Measurements from ENCODE around the gene PITPNC1.
"Not testable (repeated sequence)": the region's sequence is repeated elsewhere in the genome, so short reads cannot be mapped to it uniquely, and the experiment has no call there.

PITPNC1 gene

DNA sequence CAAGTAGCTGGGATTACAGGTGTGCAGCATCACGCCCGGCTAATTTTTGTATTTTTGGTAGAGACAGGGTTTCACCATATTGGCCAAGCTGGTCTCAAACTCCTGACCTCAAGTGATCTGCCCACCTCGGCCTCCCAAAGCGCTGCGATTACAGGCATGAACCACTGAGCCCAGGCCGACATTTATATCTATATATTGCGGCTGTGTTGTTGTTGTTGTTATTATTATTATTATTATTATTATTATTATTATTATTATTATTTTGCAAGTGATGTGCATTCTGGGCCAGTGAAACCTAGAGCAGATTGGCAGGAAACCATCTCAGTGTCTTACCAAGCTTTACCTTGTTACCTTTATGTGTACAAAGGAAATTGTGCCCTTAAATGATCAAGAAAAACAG is 253.8 kb downstream of the PITPNC1 start:
- FAIRE-seq; DNase-seq (ENCODE audit: extremely low spot score, insufficient read length, low read depth): not testable (repeated sequence)

DNA sequence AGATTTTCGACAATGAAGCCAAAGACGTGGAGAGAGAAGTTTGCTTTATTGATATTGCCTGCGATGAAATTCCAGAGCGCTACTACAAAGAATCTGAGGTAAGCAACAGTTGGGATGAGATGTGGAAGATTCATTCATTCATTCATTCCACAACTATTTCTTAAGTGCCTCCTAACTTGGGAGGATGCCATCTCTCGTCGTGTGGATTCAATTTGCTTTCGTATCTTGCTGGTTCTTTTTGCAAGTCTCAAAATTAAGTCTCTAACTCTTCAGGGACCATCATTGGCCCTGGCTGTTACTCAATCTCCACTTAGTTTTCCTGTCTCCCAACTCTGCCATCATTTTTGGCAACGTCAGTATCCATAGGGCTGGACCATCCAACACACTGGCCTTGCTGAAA is 255.1 kb downstream of the PITPNC1 start:
- DNase-seq (ENCODE audit: extremely low spot score, insufficient read length, low read depth) (no peak), FAIRE-seq (no peak)

DNA sequence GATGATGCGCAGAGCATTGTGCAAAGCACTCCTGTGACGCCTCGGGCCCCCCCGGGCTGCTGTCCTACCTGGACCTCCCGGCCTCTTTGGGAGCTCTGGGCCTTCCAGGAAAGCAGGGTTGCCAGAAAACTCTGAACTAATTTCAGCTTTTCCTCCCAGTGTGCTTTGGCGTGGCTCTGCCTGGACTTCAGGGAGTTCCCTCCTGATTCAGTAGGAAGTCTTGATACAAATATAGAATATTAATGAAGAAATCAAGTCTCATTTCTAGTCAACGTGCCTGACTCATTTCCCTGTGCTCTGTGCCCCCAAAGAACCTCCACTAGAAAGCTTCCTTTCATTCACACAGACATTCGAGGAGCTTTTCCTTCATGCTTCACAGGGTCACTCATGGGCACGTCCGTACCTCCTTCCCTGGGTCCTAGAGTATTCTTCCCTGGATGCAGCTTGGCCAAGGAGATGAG is 256.7 kb downstream of the PITPNC1 start:
- DNase-seq (ENCODE audit: extremely low spot score, insufficient read length, low read depth) (no peak), FAIRE-seq (no peak)

DNA sequence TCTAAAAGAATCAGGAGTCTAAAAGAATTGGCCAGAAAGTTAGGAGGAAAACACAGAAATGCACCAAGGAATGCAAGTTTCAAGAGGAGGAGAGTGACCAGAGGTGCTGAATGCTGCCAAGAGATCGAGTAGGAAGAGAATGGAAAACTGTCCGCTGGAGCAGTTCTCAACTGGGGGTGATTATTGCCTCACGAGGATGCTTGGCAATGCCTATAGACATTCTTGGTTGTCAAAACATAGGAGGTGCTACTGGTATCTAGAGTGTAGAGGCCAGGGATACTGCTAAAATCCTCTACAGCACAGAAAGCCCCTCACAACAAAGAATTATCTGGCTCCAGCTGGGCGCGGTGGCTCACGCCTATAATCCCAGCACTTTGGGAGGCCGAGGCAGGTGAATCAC is 258.6 kb downstream of the PITPNC1 start:
- FAIRE-seq = no peak

DNA sequence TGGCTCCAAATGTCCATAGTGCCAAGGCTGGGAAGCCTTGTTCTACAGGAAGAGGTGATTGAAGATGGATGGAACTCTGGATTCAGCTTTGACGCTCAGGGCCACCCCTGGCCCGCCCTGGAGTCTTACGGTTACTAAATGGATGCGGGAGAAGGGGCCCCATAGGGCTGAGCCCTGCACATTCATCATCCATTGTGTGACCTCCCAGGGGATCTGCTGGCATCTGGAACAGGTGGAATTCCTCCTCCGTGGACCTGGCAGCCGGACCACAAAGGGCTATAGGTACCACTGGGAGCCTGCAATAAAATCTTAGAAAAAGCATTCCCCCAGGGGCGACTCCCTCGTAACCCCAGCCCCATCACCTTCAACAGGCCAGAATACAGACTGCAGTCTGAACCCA is 259.2 kb downstream of the PITPNC1 start:
- no peak for FAIRE-seq
- DNase-seq (ENCODE audit: extremely low spot score, insufficient read length, low read depth) = no peak

More for the DNA sequence above, 258.6 kb downstream of the PITPNC1 start:
- DNase-seq (ENCODE audit: extremely low spot score, insufficient read length, low read depth) = no peak

DNA sequence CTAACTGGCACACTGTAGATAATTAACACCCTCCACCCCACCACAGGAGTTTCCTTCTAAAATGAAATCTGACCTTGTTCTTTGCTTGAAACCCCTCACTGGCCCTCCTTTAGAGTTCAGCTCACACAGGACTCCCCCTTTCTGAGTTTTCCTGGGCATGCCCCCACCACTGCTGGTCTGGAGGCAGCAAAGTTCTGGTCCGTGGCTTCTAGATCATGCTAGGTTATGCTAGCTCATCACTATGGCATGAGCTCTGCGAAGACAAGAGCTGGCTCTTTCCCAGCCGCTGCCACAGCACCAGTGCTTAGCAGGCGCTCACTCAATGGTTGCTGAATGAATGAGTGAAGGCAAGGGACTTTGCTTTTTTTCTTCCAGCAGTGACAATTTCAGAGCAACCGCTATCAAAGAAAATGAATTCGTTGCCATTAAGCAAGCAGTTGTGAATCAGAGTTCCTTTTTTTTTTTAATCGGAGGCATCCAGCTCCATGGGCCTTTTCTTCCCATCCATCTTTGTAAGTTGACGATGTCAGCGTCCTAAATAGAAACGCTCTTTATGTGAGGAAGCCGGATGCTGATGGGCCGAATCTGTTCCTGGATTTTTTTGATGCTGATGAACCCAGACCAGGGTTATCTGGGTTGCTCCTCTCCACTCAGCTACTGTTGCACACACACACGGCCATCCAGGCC is 259.9 kb downstream of the PITPNC1 start:
- FAIRE-seq (no peak), DNase-seq (ENCODE audit: extremely low spot score, insufficient read length, low read depth) (no peak)

DNA sequence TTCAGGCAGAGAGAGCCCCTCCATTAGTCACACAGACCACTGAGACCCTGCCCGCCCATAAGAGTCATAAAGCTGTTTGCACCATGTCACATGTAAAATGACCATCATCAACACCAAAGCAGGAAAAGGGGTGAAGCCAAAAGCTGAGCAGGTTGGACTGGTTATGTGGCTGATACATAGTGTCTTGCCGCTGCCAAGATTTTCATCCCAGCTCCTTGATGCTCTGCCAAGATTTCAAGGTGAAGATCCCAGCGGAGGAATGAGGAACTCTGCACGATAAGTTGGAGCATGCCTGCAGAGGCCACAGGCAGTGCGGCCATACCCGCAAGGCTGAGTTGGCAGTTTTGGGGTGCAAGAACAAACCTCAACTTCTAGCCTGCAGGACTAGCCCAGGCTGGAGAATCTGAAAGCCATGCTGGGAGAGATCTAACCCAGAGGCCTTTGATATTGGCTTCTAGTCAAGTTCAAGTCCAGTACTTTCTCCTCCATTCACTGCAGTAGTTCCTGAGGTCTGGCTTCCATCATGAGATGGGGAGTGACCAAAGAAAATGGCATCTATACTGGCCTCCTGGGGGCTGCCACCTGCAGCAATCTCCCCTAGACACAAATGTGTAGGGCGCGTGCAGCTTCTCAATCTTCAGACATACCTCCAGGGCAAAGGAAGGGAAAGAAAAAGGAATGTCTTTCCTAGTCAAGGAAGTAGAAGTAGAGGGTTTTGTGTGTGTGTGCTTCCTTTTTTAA is 261.0 kb downstream of the PITPNC1 start:
- DNase-seq (ENCODE audit: extremely low spot score, insufficient read length, low read depth) = no peak

DNA sequence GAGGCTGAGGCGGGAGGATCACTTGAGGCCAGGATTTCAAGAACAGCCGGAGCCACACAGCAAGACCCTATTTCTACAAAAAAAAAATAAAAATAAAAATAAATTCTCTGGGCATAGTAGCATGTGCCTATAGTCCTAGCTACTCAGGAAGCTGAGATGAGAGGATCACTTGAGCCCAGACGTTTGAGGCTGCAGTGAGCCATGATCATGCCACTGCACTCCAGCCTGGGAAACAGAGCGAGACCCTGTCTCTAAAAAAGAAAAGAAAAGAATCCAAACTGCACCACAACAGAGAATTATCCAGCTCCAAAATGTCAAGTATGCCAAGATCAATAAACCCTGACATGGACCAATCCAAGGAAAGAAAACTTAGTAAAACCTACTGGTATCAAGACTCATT is 261.8 kb downstream of the PITPNC1 start:
- DNase-seq (ENCODE audit: extremely low spot score, insufficient read length, low read depth) (no peak), FAIRE-seq (no peak)

More for the DNA sequence above, 261.0 kb downstream of the PITPNC1 start:
- FAIRE-seq = no peak

DNA sequence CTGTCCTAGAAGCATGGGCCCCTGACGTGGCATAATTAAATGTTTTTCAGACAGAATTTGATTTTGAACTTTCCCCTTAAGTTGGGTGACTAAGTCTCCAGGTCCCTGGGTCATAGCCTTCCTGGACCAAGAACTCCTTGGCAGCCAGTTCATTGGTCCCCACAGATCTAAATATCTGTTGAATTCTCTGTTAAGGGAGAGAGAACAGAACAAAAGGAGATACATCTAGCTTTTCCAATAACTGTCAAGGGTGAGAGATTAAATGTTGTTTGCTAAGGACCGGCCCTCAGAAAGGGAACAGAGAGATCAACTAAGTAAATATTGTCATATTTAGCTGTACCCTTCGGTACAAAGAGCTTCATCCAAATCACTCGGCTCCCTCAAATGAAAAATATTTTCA is 262.5 kb downstream of the PITPNC1 start:
- FAIRE-seq (no peak), DNase-seq (ENCODE audit: extremely low spot score, insufficient read length, low read depth) (no peak)

DNA sequence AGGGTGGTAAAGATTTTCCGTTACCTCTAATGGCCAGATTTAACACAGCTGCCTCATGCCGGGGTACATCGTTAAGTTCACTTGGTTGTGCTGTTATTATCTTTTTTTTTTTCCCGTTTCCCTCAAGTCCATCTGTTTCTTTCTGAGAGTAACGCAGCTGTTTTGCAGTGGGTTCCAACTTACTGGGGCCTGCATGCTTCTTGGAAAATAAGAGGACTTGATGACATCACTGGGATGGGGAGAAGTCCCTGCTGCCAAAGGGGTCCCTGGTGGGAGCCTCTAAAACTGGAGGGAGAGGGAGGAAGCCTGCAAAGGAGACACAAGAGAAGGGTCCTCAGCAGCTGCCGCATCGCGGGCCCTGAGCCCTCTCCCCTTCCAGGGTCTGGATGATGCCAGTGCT is 262.9 kb downstream of the PITPNC1 start:
- DNase-seq (ENCODE audit: extremely low spot score, insufficient read length, low read depth) = no peak
- no peak for FAIRE-seq

DNA sequence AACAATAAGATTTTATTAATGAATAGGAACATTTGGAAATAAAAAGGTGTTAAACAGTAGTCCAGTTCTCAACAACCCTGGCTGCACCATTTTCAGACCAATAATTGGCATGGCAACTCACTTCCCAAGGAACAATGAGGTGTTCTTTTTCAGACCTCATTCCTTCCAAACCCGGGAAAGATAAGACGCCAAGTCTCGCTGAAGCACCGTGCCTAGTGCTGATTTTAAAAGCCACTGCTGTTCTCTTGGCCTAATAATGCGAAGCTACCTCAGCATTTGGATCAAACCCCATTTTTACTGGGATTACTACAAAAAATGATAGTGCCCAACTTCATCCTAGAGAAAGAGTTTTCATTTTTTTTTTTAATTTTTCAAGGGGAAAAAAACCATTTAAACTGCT is 265.4 kb downstream of the PITPNC1 start:
- no peak for DNase-seq (ENCODE audit: extremely low spot score, insufficient read length, low read depth)
- no peak for FAIRE-seq

DNA sequence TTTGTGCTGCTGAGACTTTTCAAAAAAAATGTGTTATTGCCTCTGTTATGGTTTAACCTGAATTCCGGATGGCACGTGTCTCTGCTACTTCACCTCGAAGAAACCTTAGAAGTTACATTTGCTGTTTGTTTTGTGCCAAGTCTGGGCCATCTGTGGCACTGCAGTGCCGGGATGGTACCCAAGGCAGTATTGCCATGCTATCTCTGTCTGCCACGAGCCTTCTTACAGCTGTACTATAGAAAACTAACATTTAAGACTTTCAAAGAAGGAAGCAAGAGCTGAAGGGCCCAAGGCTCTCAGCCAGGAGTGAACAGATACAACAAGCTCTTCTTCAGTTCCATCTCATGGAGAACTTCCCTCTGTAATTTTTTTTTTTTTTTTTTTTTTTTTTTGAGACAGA is 267.0 kb downstream of the PITPNC1 start:
- FAIRE-seq (no peak), DNase-seq (ENCODE audit: extremely low spot score, insufficient read length, low read depth) (no peak)

DNA sequence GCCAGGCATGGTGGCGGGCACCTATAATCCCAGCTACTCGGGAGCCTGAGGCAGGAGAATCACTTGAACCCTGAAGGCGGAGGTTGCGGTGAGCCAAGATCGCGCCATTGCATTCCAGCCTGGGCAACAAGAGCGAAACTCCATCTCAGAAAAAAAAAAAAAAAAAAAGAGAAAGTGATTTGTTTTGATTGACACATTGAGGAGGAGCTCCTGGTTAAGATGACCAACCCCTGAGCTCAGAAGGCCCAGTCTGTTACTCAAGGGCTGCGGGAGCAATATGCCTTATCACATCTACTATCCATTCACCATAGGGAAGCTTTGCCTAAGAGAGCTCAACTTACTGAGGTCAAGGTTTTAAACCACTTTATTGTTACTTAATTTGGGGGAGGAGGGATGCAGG is 268.1 kb downstream of the PITPNC1 start:
- not testable (repeated sequence) for FAIRE-seq; DNase-seq (ENCODE audit: extremely low spot score, insufficient read length, low read depth)

DNA sequence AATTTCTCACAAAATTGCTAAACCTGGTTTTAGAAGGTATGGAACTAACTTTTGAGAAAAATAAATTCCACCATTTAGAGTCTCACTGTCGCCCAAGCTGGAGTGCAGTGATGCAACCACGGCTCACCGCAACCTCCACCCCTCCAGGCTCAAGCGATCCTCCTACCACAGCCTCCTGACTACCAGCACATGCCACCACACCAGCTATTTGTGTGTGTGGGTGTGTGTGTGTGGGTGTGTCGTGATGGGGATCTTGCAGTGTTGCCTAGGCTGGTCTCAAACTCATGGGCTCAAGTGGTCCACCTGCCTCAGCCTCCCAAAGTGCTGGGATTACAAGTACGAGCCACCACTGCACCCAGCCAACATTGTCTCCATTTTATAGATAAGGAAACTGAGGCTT is 269.4 kb downstream of the PITPNC1 start:
- no peak for FAIRE-seq
- DNase-seq (ENCODE audit: extremely low spot score, insufficient read length, low read depth) = no peak

DNA sequence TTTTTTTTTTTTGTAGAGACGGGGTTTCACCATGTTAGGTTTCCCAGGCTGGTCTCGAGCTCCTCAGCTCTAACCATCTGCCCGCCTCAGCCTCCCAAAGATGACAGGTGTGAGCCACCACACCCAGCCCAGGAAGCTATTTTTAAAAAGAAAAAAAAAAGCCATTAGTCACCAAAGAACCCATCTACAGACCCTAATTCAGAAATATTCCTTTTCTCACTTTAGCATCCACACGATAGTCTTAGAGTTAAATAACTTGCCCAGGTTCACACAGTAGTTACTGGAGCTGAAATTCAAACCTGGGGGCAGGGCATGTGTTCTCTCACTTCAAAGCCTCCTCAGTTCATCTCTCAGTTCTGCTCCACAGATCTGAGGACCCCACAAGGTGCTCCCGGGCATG is 270.4 kb downstream of the PITPNC1 start:
- FAIRE-seq (peak; percentile 85), DNase-seq (ENCODE audit: extremely low spot score, insufficient read length, low read depth) (no peak)

DNA sequence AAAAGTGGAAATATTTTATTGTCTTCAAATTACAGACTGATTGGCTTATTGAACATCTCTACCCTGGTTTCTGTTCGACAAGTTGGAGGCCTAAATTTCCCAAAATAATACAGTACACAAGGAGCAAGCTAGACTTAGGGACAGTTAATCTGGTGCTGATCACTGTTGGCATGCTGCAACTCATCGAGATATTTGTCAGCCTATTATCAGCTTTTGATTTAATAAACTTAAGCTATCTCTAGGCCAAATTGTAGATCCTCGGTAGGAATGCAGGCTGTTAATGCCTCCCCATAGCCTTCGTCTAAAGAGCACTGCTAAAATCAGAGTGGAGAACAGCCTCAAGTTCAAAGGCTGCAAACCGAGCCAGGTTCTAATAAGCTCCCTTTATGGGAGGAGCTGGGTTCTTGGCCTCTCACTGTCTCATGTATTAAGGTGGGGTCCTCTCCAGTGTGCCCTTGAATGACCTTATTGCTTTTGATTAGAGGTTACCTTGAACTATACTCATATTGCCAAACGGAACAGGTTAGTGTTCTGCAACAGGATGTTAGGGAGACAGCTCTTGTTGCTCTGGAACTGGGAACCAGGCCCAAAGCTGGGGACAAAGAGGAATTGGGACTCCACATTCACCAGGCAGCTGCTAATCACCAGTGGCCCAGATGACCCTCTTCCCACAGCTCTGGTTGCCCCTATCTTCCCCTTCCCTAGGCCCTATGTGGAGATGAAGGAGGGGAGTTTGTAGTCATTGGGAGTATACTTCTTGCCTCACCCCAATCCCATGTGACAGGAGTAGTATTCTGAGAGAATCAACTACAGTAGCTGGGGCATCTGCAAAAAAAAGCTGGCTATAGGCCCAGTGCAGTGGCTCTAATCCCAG is 271.2 kb downstream of the PITPNC1 start:
- DNase-seq (ENCODE audit: extremely low spot score, insufficient read length, low read depth) (no peak), FAIRE-seq (no peak)

DNA sequence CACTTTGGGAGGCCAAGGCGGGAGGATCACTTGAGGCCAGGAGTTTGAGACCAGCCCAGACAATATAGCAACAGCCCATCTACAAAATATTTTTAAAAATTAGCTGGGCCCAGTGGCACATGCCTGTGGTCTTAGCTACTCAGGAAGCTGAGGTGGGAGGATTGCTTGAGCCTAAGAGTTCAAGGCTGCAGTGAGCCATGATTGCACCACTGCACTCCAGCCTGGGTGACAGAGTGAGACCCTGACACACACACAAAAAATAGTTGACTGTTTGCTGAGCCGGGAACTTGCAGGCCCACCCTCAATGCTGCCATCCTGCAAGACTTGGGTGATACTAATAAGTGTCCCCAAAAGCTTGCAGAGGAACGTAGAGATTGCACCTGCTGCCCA is 271.8 kb downstream of the PITPNC1 start:
- DNase-seq (ENCODE audit: extremely low spot score, insufficient read length, low read depth) = not testable (repeated sequence)

DNA sequence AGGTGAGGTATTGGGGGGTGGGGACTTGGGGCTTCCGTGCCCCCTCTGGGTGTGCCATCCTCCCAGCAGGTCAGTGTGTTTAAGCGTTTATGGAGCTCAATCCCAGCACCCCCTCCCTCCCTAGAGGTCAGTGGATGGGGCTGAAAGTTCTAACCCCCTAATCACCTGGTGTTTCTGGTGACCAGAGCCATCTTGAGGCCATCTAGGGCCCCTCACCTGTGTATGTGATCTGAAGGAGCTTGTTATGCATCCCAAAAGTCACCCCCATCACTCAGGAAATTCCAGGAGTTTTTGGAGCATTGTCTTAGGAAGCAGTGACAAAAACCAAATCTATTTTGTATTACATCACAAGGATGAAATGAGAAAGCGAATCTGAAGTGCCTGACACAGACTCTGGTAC is 272.8 kb downstream of the PITPNC1 start:
- FAIRE-seq (no peak), DNase-seq (ENCODE audit: extremely low spot score, insufficient read length, low read depth) (no peak)

More for the DNA sequence above, 271.8 kb downstream of the PITPNC1 start:
- FAIRE-seq = not testable (repeated sequence)

DNA sequence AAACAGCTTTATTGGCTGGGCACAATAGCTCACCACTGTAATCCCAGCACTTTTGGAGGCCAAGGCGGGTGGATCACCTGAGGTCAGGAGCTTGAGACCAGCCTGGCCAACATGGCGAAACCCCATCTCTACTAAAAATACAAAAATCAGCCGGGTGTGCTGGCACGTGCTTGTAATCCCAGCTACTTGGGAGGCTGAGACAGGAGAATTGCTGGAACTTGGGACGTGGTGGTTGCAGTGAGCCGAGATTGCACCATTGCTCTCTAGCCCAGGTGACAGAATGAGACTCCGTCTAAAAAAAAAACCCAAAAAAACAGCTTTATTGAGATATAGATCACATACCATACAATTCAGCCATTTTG is 274.1 kb downstream of the PITPNC1 start:
- not testable (repeated sequence) for DNase-seq (ENCODE audit: extremely low spot score, insufficient read length, low read depth)
- FAIRE-seq = peak; percentile 46

DNA sequence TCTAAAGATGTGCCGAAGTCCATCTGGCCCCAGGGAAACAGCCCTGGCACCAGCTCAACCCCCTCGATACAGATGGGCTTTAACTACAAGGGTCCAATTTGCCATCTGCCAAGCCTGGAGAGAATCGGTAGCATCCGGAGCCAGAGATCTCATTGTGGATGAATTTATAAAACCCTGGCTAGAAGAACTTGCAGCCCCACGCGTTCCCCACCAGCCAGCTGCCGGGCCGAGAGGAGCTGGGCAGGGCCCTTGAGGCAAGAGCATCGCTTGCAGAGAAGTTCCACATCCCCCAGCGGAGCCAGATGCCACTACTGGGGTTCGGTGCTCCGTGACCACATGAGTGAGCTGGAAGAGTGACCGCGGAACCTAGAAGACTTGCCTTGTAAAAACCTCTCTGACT is 275.4 kb downstream of the PITPNC1 start:
- FAIRE-seq = no peak

More for the DNA sequence above, 275.4 kb downstream of the PITPNC1 start:
- DNase-seq (ENCODE audit: extremely low spot score, insufficient read length, low read depth) = no peak

Data from GM18507 (cell line).